GM18868 (cell line): ENCODE data around the gene SFMBT2.

Source experiments
- ATAC-seq: cut with Tn5 transposase; IDR thresholded peaks from one replicate; pipeline ENCODE4 v1.9.1; 2021; ENCODE audit warnings: mild to moderate bottlenecking, moderate library complexity; ENCODE audit not compliant: unreplicated experiment

Gene SFMBT2

GRCh38 chr10:7161484-7162250 is 249.2 kb downstream of the SFMBT2 start:
- no peak for ATAC-seq

DNA sequence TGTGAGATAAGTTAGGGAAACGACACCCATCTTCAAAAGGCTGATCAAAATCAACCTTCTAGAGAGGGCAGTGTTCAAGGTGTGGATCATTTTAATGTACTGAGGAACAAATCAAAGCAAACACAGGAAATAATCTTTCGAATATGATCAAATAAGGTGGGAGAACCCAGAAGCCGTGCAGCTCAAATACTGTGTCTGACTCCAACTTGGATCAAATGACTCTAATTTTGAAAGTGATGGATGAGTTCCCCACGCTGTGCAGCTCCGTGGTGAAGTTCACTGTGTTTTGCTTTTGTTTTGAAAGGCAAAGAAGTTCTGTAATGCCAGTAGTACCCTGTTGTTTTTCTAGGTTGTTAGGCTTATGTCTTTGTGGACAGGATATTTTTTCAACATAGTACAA is 250.9 kb downstream of the SFMBT2 start:
- ATAC-seq, result no peak

GRCh38 chr10:7159517-7159916 is 251.3 kb downstream of the SFMBT2 start:
- ATAC-seq, result peak; percentile 37

GRCh38 chr10:7157091-7157490 is 253.7 kb downstream of the SFMBT2 start:
- ATAC-seq, result peak; percentile 63

GRCh38 chr10:7153750-7154149 is 257.1 kb downstream of the SFMBT2 start:
- ATAC-seq, result no peak

GRCh38 chr10:7152982-7153381 is 257.9 kb downstream of the SFMBT2 start:
- no peak for ATAC-seq

DNA sequence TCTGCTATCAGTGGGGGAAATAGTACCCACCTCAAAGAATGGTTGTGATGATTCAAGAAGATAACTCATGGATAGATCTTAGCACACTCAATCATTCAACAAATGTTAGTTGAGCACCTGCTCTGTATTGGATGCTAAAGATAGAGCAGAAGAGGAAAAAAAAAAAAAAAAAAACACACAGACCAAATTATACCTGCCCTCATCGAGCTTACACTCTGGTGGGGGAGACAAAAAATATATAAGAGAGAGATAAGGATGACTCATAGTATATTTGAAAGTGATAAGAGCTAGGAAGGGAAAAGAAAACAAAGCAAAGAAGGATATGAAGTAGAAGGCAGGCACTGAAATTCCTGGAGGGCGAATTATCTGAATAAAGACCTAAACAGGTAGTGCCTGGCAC is 258.5 kb downstream of the SFMBT2 start:
- no peak for ATAC-seq

GRCh38 chr10:7151538-7151937 is 259.3 kb downstream of the SFMBT2 start:
- ATAC-seq, result no peak

- ATAC-seq, result peak; percentile 46
Observed at GRCh38 chr10:7150349-7150748, 260.5 kb downstream of the SFMBT2 start.

DNA sequence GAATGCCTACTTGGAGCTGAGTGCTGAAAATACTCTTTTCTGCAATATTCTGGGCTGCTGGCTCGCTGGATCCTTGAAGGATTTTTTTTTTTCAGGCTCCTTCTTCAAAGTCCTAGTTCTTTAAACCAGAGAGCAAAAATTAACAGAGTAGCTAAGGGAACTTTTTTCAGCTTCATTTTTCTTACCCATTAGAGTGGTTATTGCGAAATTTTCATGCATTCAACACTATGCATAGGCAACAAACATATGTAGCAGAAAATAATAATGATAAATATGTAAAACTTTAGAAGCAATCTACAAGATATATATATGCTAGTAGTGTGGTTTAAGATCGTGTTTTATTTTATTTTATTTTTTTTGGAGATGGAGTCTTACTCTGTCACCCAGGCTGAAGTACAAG is 264.6 kb downstream of the SFMBT2 start:
- ATAC-seq, result no peak

DNA sequence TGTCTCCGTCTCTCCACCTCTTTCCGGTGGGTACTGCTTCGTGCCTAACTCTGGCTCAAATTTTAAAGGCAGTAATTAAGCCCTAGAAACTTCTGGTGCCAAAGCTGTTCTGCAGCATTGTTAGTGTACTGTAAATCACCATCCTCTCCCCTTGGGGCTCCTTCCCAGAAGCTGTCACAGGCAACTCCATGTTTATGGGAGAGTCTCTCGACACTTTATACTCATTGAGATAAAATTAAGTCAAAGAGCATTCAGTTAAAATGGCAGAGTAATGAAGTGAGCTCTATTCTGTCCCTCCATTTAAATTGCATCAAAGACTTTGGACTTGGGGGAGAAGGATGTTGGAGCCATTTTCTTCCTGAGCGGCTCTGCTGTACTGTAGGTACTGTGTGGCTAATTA is 274.8 kb downstream of the SFMBT2 start:
- no peak for ATAC-seq

DNA sequence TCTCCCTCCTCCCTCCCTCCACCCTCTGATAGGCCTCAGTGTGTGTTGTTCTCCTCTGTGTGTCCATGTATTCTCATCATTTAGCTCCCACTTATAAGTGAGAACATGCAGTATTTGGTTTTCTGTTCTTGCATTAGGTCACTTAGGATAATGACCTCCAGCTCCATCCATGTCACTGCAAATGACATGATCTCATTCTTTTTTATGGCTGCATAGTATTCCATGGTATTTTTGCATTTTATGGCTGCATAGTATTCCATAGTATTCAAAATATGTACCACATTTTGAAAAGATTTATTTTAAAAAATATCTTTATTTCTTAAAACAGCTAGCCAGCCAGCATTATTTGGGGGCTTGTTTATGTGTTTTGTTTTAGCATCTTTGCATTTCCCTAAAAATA is 275.6 kb downstream of the SFMBT2 start:
- ATAC-seq, result no peak

DNA sequence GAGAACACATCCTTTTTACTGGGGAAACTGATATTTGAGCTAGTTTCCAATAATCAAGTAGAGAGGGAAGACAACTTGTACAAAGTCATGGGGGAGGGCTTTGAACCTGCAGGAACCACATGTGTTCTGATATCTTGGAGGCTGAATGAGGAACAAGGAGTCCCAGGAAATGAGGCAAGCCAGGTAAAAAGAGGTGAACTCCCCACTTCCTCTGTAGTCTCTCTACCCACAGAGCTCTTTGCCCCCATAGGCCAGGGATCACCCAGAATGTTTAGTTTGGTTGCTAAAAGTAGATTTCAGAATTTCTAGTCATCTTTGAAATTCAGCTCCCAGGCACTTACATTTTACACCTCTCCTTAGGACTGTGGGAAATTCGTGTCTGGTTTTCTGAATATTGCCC is 276.4 kb downstream of the SFMBT2 start:
- no peak for ATAC-seq

DNA sequence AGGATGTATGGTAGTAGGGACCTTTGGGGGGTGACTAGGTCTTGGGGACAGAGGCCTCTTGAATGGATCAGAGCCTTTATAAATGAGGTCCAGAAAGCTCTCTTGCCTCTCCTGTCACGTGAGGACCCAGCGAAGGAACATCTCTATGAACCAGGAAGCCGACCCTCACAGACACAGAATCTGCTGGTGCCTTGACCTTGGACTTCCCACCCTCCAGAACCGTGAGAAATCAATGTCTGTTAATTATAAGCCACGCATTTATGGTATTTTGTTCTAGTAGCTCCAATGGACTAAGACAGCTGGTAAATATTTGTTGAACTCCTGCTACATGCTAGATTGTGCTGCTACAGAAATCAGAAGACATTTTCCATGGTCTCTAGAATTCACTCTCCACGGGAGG is 276.9 kb downstream of the SFMBT2 start:
- no peak for ATAC-seq

GRCh38 chr10:7133278-7133677 is 277.6 kb downstream of the SFMBT2 start:
- ATAC-seq, result no peak

GRCh38 chr10:7130191-7130911 is 280.5 kb downstream of the SFMBT2 start:
- ATAC-seq, result no peak

GRCh38 chr10:7123774-7124173 is 287.1 kb downstream of the SFMBT2 start:
- ATAC-seq, result no peak

GRCh38 chr10:7122561-7122960 is 288.3 kb downstream of the SFMBT2 start:
- ATAC-seq, result no peak

DNA sequence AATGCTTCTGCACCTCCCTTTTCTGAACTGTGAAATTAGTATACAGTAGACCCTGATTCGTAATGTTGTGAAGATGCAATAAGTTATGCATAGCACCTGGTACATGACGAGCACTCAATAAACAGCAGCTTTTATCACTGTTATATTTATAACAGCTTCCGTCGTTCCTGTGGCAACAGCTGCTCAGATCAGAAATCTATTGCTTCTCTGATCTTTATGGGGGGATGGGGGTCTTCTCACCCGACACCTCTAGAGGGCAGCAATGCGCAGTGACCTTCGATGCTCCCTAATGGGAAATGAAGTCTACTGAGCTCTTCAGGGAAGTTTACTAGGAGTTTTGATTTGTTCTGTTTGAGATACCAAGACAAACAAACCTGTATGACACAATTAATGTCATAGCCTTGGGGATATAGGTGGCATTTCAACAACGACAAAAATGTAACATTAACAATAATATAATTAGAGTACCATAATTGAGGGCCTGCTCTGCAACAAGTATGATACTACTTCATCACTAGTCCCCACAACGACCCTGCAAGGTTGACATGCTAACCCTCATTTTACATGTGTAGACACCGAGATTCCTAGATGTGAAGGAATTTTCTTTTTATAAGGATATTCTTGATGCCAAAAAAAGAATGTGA is 289.6 kb downstream of the SFMBT2 start:
- peak; percentile 83 for ATAC-seq

GRCh38 chr10:7119325-7120015 is 291.4 kb downstream of the SFMBT2 start:
- ATAC-seq, result no peak
